Esophagus squamous epithelium (tissue), 4 donors: ENCODE measurements around the gene RAB22A.

Source experiments
- CTCF ChIP-seq, 6 experiments: fragments of 450-650 bp in 4 of 6; fragments of 200-600 bp in 2 of 6; sonication (generic) in 2 of 6; IDR thresholded peaks; one replicate each; pipeline ENCODE4 v1.5.1; 2016 to 2019; ENCODE audit warnings: antibody characterized with exemption in 6 of 6, mild to moderate bottlenecking in 4 of 6, moderate library complexity in 4 of 6
- POLR2A ChIP-seq, 4 donors: fragments of 450-650 bp; IDR thresholded peaks; one replicate each; pipeline ENCODE4 v1.6.1; 2017; ENCODE audit warnings: antibody characterized with exemption in 4 of 4, mild to moderate bottlenecking in 4 of 4, moderate library complexity in 3 of 4

GRCh38 chr20:58374906-58375758 lies 65.6 kb downstream of the RAB22A start:
- TF ChIP-seq CTCF (IDR thresholded peaks at IDR 0.05) (no peak), POLR2A (IDR thresholded peaks at IDR 0.05) (no peak)
